ENCODE measurements around the gene SPIB. TPM values are rescaled to one million over a fixed set of nuclear protein-coding genes. Genes with fewer than 3 reads are reported as not detected.
"Not testable (repeated sequence)": the region's sequence is repeated elsewhere in the genome, so short reads cannot be mapped to it uniquely, and the experiment has no call there.

SPIB gene
- total and polyA plus RNA-seq, 4 donors: 0.06 to 0.47 (median 0.37) TPM

GRCh38 chr19:50380751-50381151, 38.0 kb upstream of the SPIB start:
- 87% methylated on average over 7 of the region's 8 CpGs for WGBS (ENCODE audit: insufficient coverage)
- Histone ChIP-seq H3K4me1 (ENCODE audit: control insufficient read depth, insufficient read depth, low read length) (peaks cover 50% of the 10 kb centered on the region), H3K4me3 (ENCODE audit: low read depth, low read length) (no peak overlapping the region), H3K27me3 (ENCODE audit: control insufficient read depth, insufficient read depth, low read length) (no peaks in the 10 kb centered on the region), H3K36me3 (ENCODE audit: control insufficient read depth, insufficient read depth, low read length) (peaks cover 58% of the 10 kb centered on the region), H3K27ac (ENCODE audit: low read depth, low read length) (peak overlapping the region; percentile 50), H3K9me3 (ENCODE audit: control insufficient read depth, insufficient read depth, low read length) (no peaks in the 10 kb centered on the region)
- DNase-seq (ENCODE audit: low read depth in 4 of 6, low spot score in 6 of 6): no peak

GRCh38 chr19:50381881-50382729, 36.6 kb upstream of the SPIB start:
- Histone ChIP-seq H3K4me1 (ENCODE audit: control insufficient read depth, insufficient read depth, low read length) (peaks cover 52% of the 10 kb centered on the region), H3K27ac (ENCODE audit: low read depth, low read length) (no peak overlapping the region), H3K4me3 (ENCODE audit: low read depth, low read length) (no peak overlapping the region), H3K27me3 (ENCODE audit: control insufficient read depth, insufficient read depth, low read length) (no peaks in the 10 kb centered on the region), H3K9me3 (ENCODE audit: control insufficient read depth, insufficient read depth, low read length) (no peaks in the 10 kb centered on the region), H3K36me3 (ENCODE audit: control insufficient read depth, insufficient read depth, low read length) (peaks cover 63% of the 10 kb centered on the region)
- DNase-seq (ENCODE audit: low read depth in 4 of 6, low spot score in 6 of 6): no peak
- WGBS (ENCODE audit: insufficient coverage): 93% methylated on average over 58 of the region's 58 CpGs

- H3K27ac ChIP-seq (ENCODE audit: low read depth, low read length): peak overlapping the region; percentile 93
- 43% methylated on average over 17 of the region's 21 CpGs for WGBS (ENCODE audit: insufficient coverage)
- DNase-seq (ENCODE audit: low read depth in 4 of 6, low spot score in 6 of 6): peak in 1 of 6 donors; percentile 4
These were observed 35.5 kb upstream of the SPIB start for GRCh38 chr19:50383001-50383851.

DNA sequence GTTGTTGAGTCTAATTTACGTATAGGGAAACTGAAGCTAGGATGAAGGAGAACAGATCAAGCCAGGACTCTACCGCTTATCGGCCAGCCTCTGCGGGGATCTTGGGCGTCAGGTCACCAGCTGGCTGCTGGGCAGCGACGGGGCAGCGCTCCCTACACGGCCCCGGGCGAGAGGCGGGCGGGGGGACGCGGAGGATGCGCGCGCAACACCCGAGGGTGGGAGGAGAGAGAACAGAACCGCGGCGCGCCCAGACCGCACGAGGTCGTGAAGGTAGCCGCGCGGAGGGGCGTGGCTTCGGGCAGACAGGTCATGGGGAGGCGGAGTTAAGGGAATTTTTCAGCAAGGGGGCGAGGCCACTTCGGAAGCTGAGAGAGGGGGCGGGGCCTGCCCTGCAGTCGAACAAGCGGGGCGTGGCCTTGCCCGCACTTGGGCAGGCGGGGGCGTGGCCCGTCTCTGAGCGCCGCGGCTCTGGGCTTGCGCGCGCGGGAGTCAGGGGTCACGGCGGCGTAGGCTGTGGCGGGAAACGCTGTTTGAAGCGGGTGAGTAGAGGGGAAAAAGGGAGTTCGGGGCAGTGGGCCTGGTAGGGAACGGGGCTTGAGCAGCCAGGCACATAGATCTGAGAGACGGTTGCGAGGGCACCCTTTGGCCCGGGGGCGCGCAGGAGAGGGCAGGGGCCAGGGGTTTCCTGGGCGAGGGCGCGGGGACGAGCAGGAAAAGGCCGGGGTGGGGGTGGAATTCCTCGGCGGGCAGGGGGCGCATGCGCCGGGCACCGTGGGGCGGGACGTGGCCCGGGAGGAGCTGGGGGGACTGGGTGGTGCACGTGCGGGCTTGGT, 34.7 kb upstream of the SPIB start, which contains the start of gene POLD1:
Gene POLD1, plus strand, starts transcription at position 496 of the 833 bp plus-strand sequence. CDS start 14,505 bp downstream, outside the sequence.
- Histone ChIP-seq H3K9me3 (ENCODE audit: control insufficient read depth, insufficient read depth, low read length) (no peaks in the 10 kb centered on the region), H3K27me3 (ENCODE audit: control insufficient read depth, insufficient read depth, low read length) (no peaks in the 10 kb centered on the region), H3K27ac (ENCODE audit: low read depth, low read length) (peak within 1 kb of the TSS; percentile 93), H3K4me1 (ENCODE audit: control insufficient read depth, insufficient read depth, low read length) (peaks cover 48% of the 10 kb centered on the region), H3K36me3 (ENCODE audit: control insufficient read depth, insufficient read depth, low read length) (peaks cover 50% of the 10 kb centered on the region), H3K4me3 (ENCODE audit: low read depth, low read length) (peak within 1 kb of the TSS; percentile 75)
- WGBS (ENCODE audit: insufficient coverage): under 1% methylated on average over 77 of the region's 78 CpGs
- DNase-seq (ENCODE audit: low read depth in 4 of 6, low spot score in 6 of 6): peak; percentile 83 to 99 (median 89)

More at GRCh38 chr19:50383001-50383851, 35.5 kb upstream of the SPIB start:
- peaks cover 52% of the 10 kb centered on the region for H3K4me1 ChIP-seq (ENCODE audit: control insufficient read depth, insufficient read depth, low read length)
- no peaks in the 10 kb centered on the region for H3K9me3 ChIP-seq (ENCODE audit: control insufficient read depth, insufficient read depth, low read length)
- peak overlapping the region; percentile 75 for H3K4me3 ChIP-seq (ENCODE audit: low read depth, low read length)
- no peaks in the 10 kb centered on the region for H3K27me3 ChIP-seq (ENCODE audit: control insufficient read depth, insufficient read depth, low read length)
- peaks cover 58% of the 10 kb centered on the region for H3K36me3 ChIP-seq (ENCODE audit: control insufficient read depth, insufficient read depth, low read length)

- Histone ChIP-seq H3K36me3 (ENCODE audit: control insufficient read depth, insufficient read depth, low read length) (peaks cover 42% of the 10 kb centered on the region), H3K27me3 (ENCODE audit: control insufficient read depth, insufficient read depth, low read length) (no peaks in the 10 kb centered on the region), H3K9me3 (ENCODE audit: control insufficient read depth, insufficient read depth, low read length) (no peaks in the 10 kb centered on the region), H3K4me3 (ENCODE audit: low read depth, low read length) (peak overlapping the region; percentile 75), H3K27ac (ENCODE audit: low read depth, low read length) (peak overlapping the region; percentile 93), H3K4me1 (ENCODE audit: control insufficient read depth, insufficient read depth, low read length) (peaks cover 42% of the 10 kb centered on the region)
- 15% methylated on average over 26 of the region's 26 CpGs for WGBS (ENCODE audit: insufficient coverage)
- DNase-seq (ENCODE audit: low read depth in 4 of 6, low spot score in 6 of 6): peak in 1 of 6 donors; percentile 6
These were observed 33.8 kb upstream of the SPIB start for GRCh38 chr19:50384685-50385535.

GRCh38 chr19:50387176-50387867, 31.4 kb upstream of the SPIB start:
- Histone ChIP-seq H3K9me3 (ENCODE audit: control insufficient read depth, insufficient read depth, low read length) (no peaks in the 10 kb centered on the region), H3K27me3 (ENCODE audit: control insufficient read depth, insufficient read depth, low read length) (no peaks in the 10 kb centered on the region), H3K36me3 (ENCODE audit: control insufficient read depth, insufficient read depth, low read length) (peaks cover 20% of the 10 kb centered on the region), H3K27ac (ENCODE audit: low read depth, low read length) (no peak overlapping the region), H3K4me1 (ENCODE audit: control insufficient read depth, insufficient read depth, low read length) (peaks cover 31% of the 10 kb centered on the region), H3K4me3 (ENCODE audit: low read depth, low read length) (no peak overlapping the region)
- DNase-seq (ENCODE audit: low read depth in 4 of 6, low spot score in 6 of 6): no peak
- 88% methylated on average over 18 of the region's 21 CpGs for WGBS (ENCODE audit: insufficient coverage)

DNA sequence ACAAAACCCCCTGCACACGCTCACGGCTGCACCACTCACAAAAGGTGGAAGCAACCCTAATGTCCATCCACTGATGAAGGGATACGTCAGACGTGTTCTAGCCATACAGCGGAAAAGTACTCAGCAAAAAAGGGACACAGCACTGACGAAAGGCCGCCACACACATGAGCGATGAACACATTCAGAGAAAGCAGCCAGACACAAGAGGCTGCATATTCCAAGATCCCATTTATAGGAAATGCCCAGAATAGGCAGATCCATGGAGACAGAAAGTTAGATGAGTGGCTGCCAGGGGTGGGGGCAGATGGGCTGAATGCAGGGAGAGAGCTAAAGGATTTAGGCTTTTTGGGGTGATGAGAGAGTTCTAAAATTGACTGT, 30.9 kb upstream of the SPIB start:
- Histone ChIP-seq H3K9me3 (ENCODE audit: control insufficient read depth, insufficient read depth, low read length) (no peaks in the 10 kb centered on the region), H3K27me3 (ENCODE audit: control insufficient read depth, insufficient read depth, low read length) (no peaks in the 10 kb centered on the region), H3K4me1 (ENCODE audit: control insufficient read depth, insufficient read depth, low read length) (peaks cover 31% of the 10 kb centered on the region), H3K4me3 (ENCODE audit: low read depth, low read length) (no peak overlapping the region), H3K27ac (ENCODE audit: low read depth, low read length) (no peak overlapping the region), H3K36me3 (ENCODE audit: control insufficient read depth, insufficient read depth, low read length) (peaks cover 14% of the 10 kb centered on the region)
- DNase-seq (ENCODE audit: low read depth in 4 of 6, low spot score in 6 of 6): no peak
- WGBS (ENCODE audit: insufficient coverage): 79% methylated on average over 6 of the region's 8 CpGs

- no CpG with 5 or more reads among the region's 3 CpGs for WGBS (ENCODE audit: insufficient coverage)
- peaks cover 15% of the 10 kb centered on the region for H3K36me3 ChIP-seq (ENCODE audit: control insufficient read depth, insufficient read depth, low read length)
- H3K9me3 ChIP-seq (ENCODE audit: control insufficient read depth, insufficient read depth, low read length); H3K27me3 ChIP-seq (ENCODE audit: control insufficient read depth, insufficient read depth, low read length); H3K4me3 ChIP-seq (ENCODE audit: low read depth, low read length); H3K27ac ChIP-seq (ENCODE audit: low read depth, low read length); DNase-seq (ENCODE audit: low read depth in 4 of 6, low spot score in 6 of 6): not testable (repeated sequence)
- H3K4me1 ChIP-seq (ENCODE audit: control insufficient read depth, insufficient read depth, low read length): peaks cover 14% of the 10 kb centered on the region
These were observed 28.4 kb upstream of the SPIB start for GRCh38 chr19:50390295-50390694.

Data from spinal cord (tissue), 10 donors.